Daoy (cell line): ENCODE measurements around the gene FAAP20. TPM values are rescaled to one million over a fixed set of nuclear protein-coding genes. Genes with fewer than 3 reads are reported as not detected.

Experiments used
- DNase-seq: peaks from one replicate; pipeline ENCODE4 v3.0.0-alpha.2; 2015; ENCODE audit warnings: low read depth
- total RNA-seq: library from RNA; depleted of rRNA; stranded (reverse); fragments of >200 nt; shearing (Covaris generic); gene quantifications from 2 replicates; pipeline ENCODE4 v1.2.3, GENCODE V29; 2014

Gene FAAP20
- total RNA-seq, 1 experiment from 2014 or later: 26.3 TPM

- DNase-seq: peak; percentile 41
These were observed 17.6 kb upstream of the FAAP20 start for GRCh38 chr1:2212274-2212531.

- no peak for DNase-seq
These were observed 16.2 kb upstream of the FAAP20 start for GRCh38 chr1:2210786-2211185.

GRCh38 chr1:2210084-2210653, 15.6 kb upstream of the FAAP20 start:
- DNase-seq: no peak

GRCh38 chr1:2209400-2210083, 15.0 kb upstream of the FAAP20 start:
- no peak for DNase-seq

GRCh38 chr1:2208309-2209239, 14.0 kb upstream of the FAAP20 start:
- DNase-seq: peak; percentile 95

GRCh38 chr1:2206813-2207487, 12.4 kb upstream of the FAAP20 start:
- DNase-seq: no peak

- DNase-seq: peak; percentile 93
These were observed 10.8 kb upstream of the FAAP20 start for GRCh38 chr1:2205191-2205952.

- peak; percentile 83 for DNase-seq
These were observed 10.0 kb upstream of the FAAP20 start for GRCh38 chr1:2204415-2205190.

- no peak for DNase-seq
These were observed 9.3 kb upstream of the FAAP20 start for GRCh38 chr1:2203671-2204414.

- DNase-seq: no peak
These were observed 8.4 kb upstream of the FAAP20 start for GRCh38 chr1:2202843-2203601.

GRCh38 chr1:2202008-2202575, 7.5 kb upstream of the FAAP20 start:
- DNase-seq: no peak

- no peak for DNase-seq
These were observed 6.5 kb upstream of the FAAP20 start for GRCh38 chr1:2201062-2201461.

- no peak for DNase-seq
These were observed 5.9 kb upstream of the FAAP20 start for GRCh38 chr1:2200308-2200943.

- DNase-seq: no peak
These were observed 4.7 kb upstream of the FAAP20 start for GRCh38 chr1:2199042-2199810.

GRCh38 chr1:2198571-2198970, 4.0 kb upstream of the FAAP20 start:
- DNase-seq: no peak

- no peak for DNase-seq
These were observed 3.2 kb upstream of the FAAP20 start for GRCh38 chr1:2197707-2198165.

- DNase-seq: no peak
These were observed 2.5 kb upstream of the FAAP20 start for GRCh38 chr1:2196901-2197638.
